ENCODE measurements around the gene PSMA5.

PSMA5 gene

GRCh38 chr1:109443476-109443875 is 17.2 kb upstream of the PSMA5 start:
- Histone ChIP-seq H2BK12ac (ENCODE audit: low read length in 2 of 2) (no peak overlapping the region), H3K18ac (ENCODE audit: low read depth in 1 of 2, low read length in 2 of 2) (no peak overlapping the region), H2BK120ac (ENCODE audit: low read depth, low read length) (no peak overlapping the region), H3K9me3 (ENCODE audit: control insufficient read depth, low read length) (no peaks in the 10 kb centered on the region), H3K23ac (ENCODE audit: low read length in 2 of 2) (no peak overlapping the region), H3K4me3 (ENCODE audit: insufficient read depth in 1 of 2, low read depth in 1 of 2, low read length in 2 of 2) (no peak overlapping the region), H3K27me3 (ENCODE audit: control insufficient read depth in 1 of 2, insufficient read depth in 1 of 2, low read length in 2 of 2) (peaks cover 0 to 29% of the 10 kb centered on the region in 2 experiments), H3K14ac (ENCODE audit: low read length in 2 of 2) (no peak overlapping the region), H3K4me1 (ENCODE audit: control insufficient read depth, insufficient read depth, low read depth, low read length) (peaks cover under 1% of the 10 kb centered on the region), H3K4me2 (ENCODE audit: low read length, poor library complexity, severe bottlenecking) (no peak overlapping the region), H3K4ac (ENCODE audit: low read depth in 1 of 2, low read length in 2 of 2) (no peak overlapping the region), H2AFZ (ENCODE audit: low read depth, low read length) (no peak overlapping the region), H2BK5ac (ENCODE audit: low read depth, low read length, poor library complexity, severe bottlenecking) (no peak overlapping the region), H4K91ac (ENCODE audit: low read length) (no peak overlapping the region), H3K36me3 (ENCODE audit: control insufficient read depth in 1 of 2, insufficient read depth in 2 of 2, low read depth in 1 of 2, low read length in 2 of 2) (no peaks in the 10 kb centered on the region), H3K79me1 (replicated peaks; ENCODE audit: low read length, poor library complexity, severe bottlenecking) (no peaks in the 10 kb centered on the region), H3K27ac (ENCODE audit: low read length, poor library complexity, severe bottlenecking) (no peak overlapping the region), H2BK15ac (ENCODE audit: low read depth, poor library complexity, severe bottlenecking) (no peak overlapping the region), H2AK5ac (ENCODE audit: low read length, severe bottlenecking) (no peak overlapping the region), H3K9ac (ENCODE audit: low read length) (no peak overlapping the region), H4K8ac (ENCODE audit: low read length) (no peak overlapping the region)
- no peak for DNase-seq
- 54% methylated on average over 2 of the region's 2 CpGs for WGBS

- no peak overlapping the region for H3K27ac ChIP-seq (ENCODE audit: low read length, poor library complexity, severe bottlenecking)
- no peak overlapping the region for H4K8ac ChIP-seq (ENCODE audit: low read length)
- no peak overlapping the region for H2BK5ac ChIP-seq (ENCODE audit: low read depth, low read length, poor library complexity, severe bottlenecking)
- H2BK120ac ChIP-seq (ENCODE audit: low read depth, low read length): no peak overlapping the region
- no peak overlapping the region for H2AK5ac ChIP-seq (ENCODE audit: low read length, severe bottlenecking)
- no peaks in the 10 kb centered on the region for H3K9me3 ChIP-seq (ENCODE audit: control insufficient read depth, low read length)
- no peaks in the 10 kb centered on the region for H3K36me3 ChIP-seq (ENCODE audit: control insufficient read depth in 1 of 2, insufficient read depth in 2 of 2, low read depth in 1 of 2, low read length in 2 of 2)
- H3K4me3 ChIP-seq (ENCODE audit: insufficient read depth in 1 of 2, low read depth in 1 of 2, low read length in 2 of 2): no peak overlapping the region
- peaks cover 0 to 29% of the 10 kb centered on the region in 2 experiments for H3K27me3 ChIP-seq (ENCODE audit: control insufficient read depth in 1 of 2, insufficient read depth in 1 of 2, low read length in 2 of 2)
- no peak overlapping the region for H3K4me2 ChIP-seq (ENCODE audit: low read length, poor library complexity, severe bottlenecking)
- no peak overlapping the region for H4K91ac ChIP-seq (ENCODE audit: low read length)
- H3K4me1 ChIP-seq (ENCODE audit: control insufficient read depth, insufficient read depth, low read depth, low read length): peaks cover 2% of the 10 kb centered on the region
- H2AFZ ChIP-seq (ENCODE audit: low read depth, low read length): no peak overlapping the region
- H3K79me1 ChIP-seq (replicated peaks; ENCODE audit: low read length, poor library complexity, severe bottlenecking): no peaks in the 10 kb centered on the region
- H3K9ac ChIP-seq (ENCODE audit: low read length): no peak overlapping the region
- H2BK12ac ChIP-seq (ENCODE audit: low read length in 2 of 2): no peak overlapping the region
- no peak overlapping the region for H3K23ac ChIP-seq (ENCODE audit: low read length in 2 of 2)
- no peak overlapping the region for H3K4ac ChIP-seq (ENCODE audit: low read depth in 1 of 2, low read length in 2 of 2)
- H3K14ac ChIP-seq (ENCODE audit: low read length in 2 of 2): no peak overlapping the region
- no peak for DNase-seq
- H3K18ac ChIP-seq (ENCODE audit: low read depth in 1 of 2, low read length in 2 of 2): no peak overlapping the region
- WGBS: 2% methylated on average over 1 of the region's 1 CpG
- H2BK15ac ChIP-seq (ENCODE audit: low read depth, poor library complexity, severe bottlenecking): no peak overlapping the region
Measured at GRCh38 chr1:109441069-109441468, 14.8 kb upstream of the PSMA5 start.

- DNase-seq: peak; percentile 97
- no peak overlapping the region for H4K91ac ChIP-seq (ENCODE audit: low read length)
- H2BK120ac ChIP-seq (ENCODE audit: low read depth, low read length): no peak overlapping the region
- no peaks in the 10 kb centered on the region for H3K9me3 ChIP-seq (ENCODE audit: control insufficient read depth, low read length)
- peak overlapping the region; percentile 79 for H3K9ac ChIP-seq (ENCODE audit: low read length)
- peaks cover 0 to 14% of the 10 kb centered on the region in 2 experiments for H3K27me3 ChIP-seq (ENCODE audit: control insufficient read depth in 1 of 2, insufficient read depth in 1 of 2, low read length in 2 of 2)
- no peak overlapping the region for H2BK5ac ChIP-seq (ENCODE audit: low read depth, low read length, poor library complexity, severe bottlenecking)
- H3K27ac ChIP-seq (ENCODE audit: low read length, poor library complexity, severe bottlenecking): peak overlapping the region; percentile 8
- no peak overlapping the region for H3K4me2 ChIP-seq (ENCODE audit: low read length, poor library complexity, severe bottlenecking)
- no peak overlapping the region for H3K14ac ChIP-seq (ENCODE audit: low read length in 2 of 2)
- peak overlapping the region in 1 of 2 experiments; percentile 55 for H3K4me3 ChIP-seq (ENCODE audit: insufficient read depth in 1 of 2, low read depth in 1 of 2, low read length in 2 of 2)
- no peak overlapping the region for H3K23ac ChIP-seq (ENCODE audit: low read length in 2 of 2)
- no peak overlapping the region for H2AFZ ChIP-seq (ENCODE audit: low read depth, low read length)
- H3K79me1 ChIP-seq (replicated peaks; ENCODE audit: low read length, poor library complexity, severe bottlenecking): no peaks in the 10 kb centered on the region
- H3K36me3 ChIP-seq (ENCODE audit: control insufficient read depth in 1 of 2, insufficient read depth in 2 of 2, low read depth in 1 of 2, low read length in 2 of 2): no peaks in the 10 kb centered on the region
- H3K4me1 ChIP-seq (ENCODE audit: control insufficient read depth, insufficient read depth, low read depth, low read length): peaks cover 2% of the 10 kb centered on the region
- no peak overlapping the region for H2AK5ac ChIP-seq (ENCODE audit: low read length, severe bottlenecking)
- H3K18ac ChIP-seq (ENCODE audit: low read depth in 1 of 2, low read length in 2 of 2): peak overlapping the region; percentile 71 to 78
- H2BK12ac ChIP-seq (ENCODE audit: low read length in 2 of 2): peak overlapping the region in 1 of 2 experiments; percentile 9
- peak overlapping the region in 1 of 2 experiments; percentile 71 for H3K4ac ChIP-seq (ENCODE audit: low read depth in 1 of 2, low read length in 2 of 2)
- peak overlapping the region; percentile 14 for H4K8ac ChIP-seq (ENCODE audit: low read length)
- H2BK15ac ChIP-seq (ENCODE audit: low read depth, poor library complexity, severe bottlenecking): no peak overlapping the region
- WGBS: 11% methylated on average over 2 of the region's 3 CpGs
Measured at GRCh38 chr1:109438798-109439297, 12.6 kb upstream of the PSMA5 start.

DNA sequence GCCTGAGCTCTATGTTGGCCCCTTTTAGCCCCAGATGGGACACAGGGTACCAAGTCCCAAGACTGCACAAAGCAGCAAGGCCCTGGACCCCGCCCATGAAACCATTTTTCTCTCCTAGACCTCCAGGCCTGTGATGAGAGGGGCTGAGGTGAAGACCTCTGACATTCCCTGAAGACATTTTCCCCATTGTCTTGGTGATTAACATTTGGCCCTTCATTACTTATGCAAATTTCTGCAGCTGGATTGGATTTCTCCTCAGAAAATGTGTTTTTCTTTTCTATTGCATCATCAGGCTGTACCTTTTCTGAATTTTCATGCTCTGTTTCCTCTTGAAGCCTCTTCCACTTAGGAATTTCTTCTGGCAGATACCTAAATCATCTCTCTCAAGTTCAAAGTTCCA is 8.2 kb upstream of the PSMA5 start:
- H3K27me3 ChIP-seq (ENCODE audit: control insufficient read depth in 1 of 2, insufficient read depth in 1 of 2, low read length in 2 of 2): peaks cover 0 to 4% of the 10 kb centered on the region in 2 experiments
- no peak overlapping the region for H4K91ac ChIP-seq (ENCODE audit: low read length)
- no peak overlapping the region for H3K4me3 ChIP-seq (ENCODE audit: insufficient read depth in 1 of 2, low read depth in 1 of 2, low read length in 2 of 2)
- no peaks in the 10 kb centered on the region for H3K79me1 ChIP-seq (replicated peaks; ENCODE audit: low read length, poor library complexity, severe bottlenecking)
- H2BK120ac ChIP-seq (ENCODE audit: low read depth, low read length): no peak overlapping the region
- H3K4ac ChIP-seq (ENCODE audit: low read depth in 1 of 2, low read length in 2 of 2): no peak overlapping the region
- no peak overlapping the region for H2BK15ac ChIP-seq (ENCODE audit: low read depth, poor library complexity, severe bottlenecking)
- peaks cover 2% of the 10 kb centered on the region for H3K4me1 ChIP-seq (ENCODE audit: control insufficient read depth, insufficient read depth, low read depth, low read length)
- H3K18ac ChIP-seq (ENCODE audit: low read depth in 1 of 2, low read length in 2 of 2): no peak overlapping the region
- no peak overlapping the region for H2AK5ac ChIP-seq (ENCODE audit: low read length, severe bottlenecking)
- H3K14ac ChIP-seq (ENCODE audit: low read length in 2 of 2): no peak overlapping the region
- no peak for DNase-seq
- H3K27ac ChIP-seq (ENCODE audit: low read length, poor library complexity, severe bottlenecking): no peak overlapping the region
- no peaks in the 10 kb centered on the region for H3K9me3 ChIP-seq (ENCODE audit: control insufficient read depth, low read length)
- no peak overlapping the region for H4K8ac ChIP-seq (ENCODE audit: low read length)
- H2BK12ac ChIP-seq (ENCODE audit: low read length in 2 of 2): no peak overlapping the region
- no peaks in the 10 kb centered on the region for H3K36me3 ChIP-seq (ENCODE audit: control insufficient read depth in 1 of 2, insufficient read depth in 2 of 2, low read depth in 1 of 2, low read length in 2 of 2)
- no peak overlapping the region for H2BK5ac ChIP-seq (ENCODE audit: low read depth, low read length, poor library complexity, severe bottlenecking)
- H2AFZ ChIP-seq (ENCODE audit: low read depth, low read length): no peak overlapping the region
- no peak overlapping the region for H3K4me2 ChIP-seq (ENCODE audit: low read length, poor library complexity, severe bottlenecking)
- H3K23ac ChIP-seq (ENCODE audit: low read length in 2 of 2): no peak overlapping the region
- 71% methylated on average over 1 of the region's 1 CpG for WGBS
- no peak overlapping the region for H3K9ac ChIP-seq (ENCODE audit: low read length)

All from mesenchymal stem cell (in vitro differentiated cells and primary cell).